ENCODE data around the gene ZFR. TPM values are rescaled to one million over a fixed set of nuclear protein-coding genes. Genes with fewer than 3 reads are reported as not detected.

Gene ZFR
- total RNA-seq, 2 donors from 2014 or later = 59.1 to 67.9 TPM

GRCh38 chr5:32319926-32320543 lies 124.5 kb downstream of the ZFR start:
- no peak overlapping the region for H3K27ac ChIP-seq (ENCODE audit: low read depth, low read length)
- peaks cover 9% of the 10 kb centered on the region for H3K9me3 ChIP-seq (ENCODE audit: control insufficient read depth, low read length)
- TF ChIP-seq CTCF (conservative IDR thresholded peaks at IDR 0.05) = no peak
- WGBS, 2 experiments (ENCODE audit: insufficient coverage in 1 of 2, insufficient read length in 1 of 2) = 87 to 93% methylated on average over 5 to 7 of the region's 7 CpGs
- H3K36me3 ChIP-seq (ENCODE audit: control insufficient read depth, insufficient read depth, low read length) = no peaks in the 10 kb centered on the region
- Mint-ChIP-seq H3K36me3 (ENCODE audit: low read depth) (peaks cover 3% of the 10 kb centered on the region), H3K27ac (no peak overlapping the region), H3K27me3 (ENCODE audit: insufficient read depth) (peaks cover 3% of the 10 kb centered on the region), H3K4me3 (no peak overlapping the region), H3K4me1 (no peaks in the 10 kb centered on the region), H3K9me3 (peaks cover 9% of the 10 kb centered on the region)
- no peaks in the 10 kb centered on the region for H3K27me3 ChIP-seq (ENCODE audit: control insufficient read depth, insufficient read depth, low read length, poor library complexity, severe bottlenecking)
- no peak overlapping the region for H3K4me3 ChIP-seq (ENCODE audit: low read length)
- no peak for DNase-seq
- H3K9ac ChIP-seq (ENCODE audit: extremely low read depth, low read length, poor library complexity, severe bottlenecking) = no peak overlapping the region
- no peaks in the 10 kb centered on the region for H3K4me1 ChIP-seq (ENCODE audit: control insufficient read depth, insufficient read depth, low read length)

- H3K9me3 Mint-ChIP-seq = peaks cover 9% of the 10 kb centered on the region
Observed at GRCh38 chr5:32319392-32319791, 125.1 kb downstream of the ZFR start.

GRCh38 chr5:32317041-32317440 lies 127.5 kb downstream of the ZFR start:
- peaks cover 3% of the 10 kb centered on the region for H3K27me3 Mint-ChIP-seq (ENCODE audit: insufficient read depth)
- H3K4me1 Mint-ChIP-seq = no peaks in the 10 kb centered on the region
- peaks cover 6% of the 10 kb centered on the region for H3K9me3 Mint-ChIP-seq
- no peak overlapping the region for H3K27ac ChIP-seq (ENCODE audit: low read depth, low read length)
- WGBS, 2 experiments (ENCODE audit: insufficient coverage in 1 of 2, insufficient read length in 1 of 2) = 95 to 100% methylated on average over 5 to 7 of the region's 7 CpGs
- no peaks in the 10 kb centered on the region for H3K27me3 ChIP-seq (ENCODE audit: control insufficient read depth, insufficient read depth, low read length, poor library complexity, severe bottlenecking)
- no peak overlapping the region for H3K27ac Mint-ChIP-seq
- H3K4me1 ChIP-seq (ENCODE audit: control insufficient read depth, insufficient read depth, low read length) = no peaks in the 10 kb centered on the region
- H3K9me3 ChIP-seq (ENCODE audit: control insufficient read depth, low read length) = peaks cover 6% of the 10 kb centered on the region
- no peak overlapping the region for H3K4me3 Mint-ChIP-seq
- peaks cover 3% of the 10 kb centered on the region for H3K36me3 Mint-ChIP-seq (ENCODE audit: low read depth)
- no peak for DNase-seq
- H3K36me3 ChIP-seq (ENCODE audit: control insufficient read depth, insufficient read depth, low read length) = no peaks in the 10 kb centered on the region
- no peak overlapping the region for H3K4me3 ChIP-seq (ENCODE audit: low read length)
- H3K9ac ChIP-seq (ENCODE audit: extremely low read depth, low read length, poor library complexity, severe bottlenecking) = no peak overlapping the region
- TF ChIP-seq CTCF (conservative IDR thresholded peaks at IDR 0.05) = no peak

More at GRCh38 chr5:32319392-32319791, 125.1 kb downstream of the ZFR start:
- H3K4me3 Mint-ChIP-seq = no peak overlapping the region
- H3K27ac Mint-ChIP-seq = no peak overlapping the region
- H3K27me3 ChIP-seq (ENCODE audit: control insufficient read depth, insufficient read depth, low read length, poor library complexity, severe bottlenecking) = no peaks in the 10 kb centered on the region
- DNase-seq = peak; percentile 84
- 76 to 83% methylated on average over 7 of the region's 7 CpGs for WGBS, 2 experiments (ENCODE audit: insufficient coverage in 1 of 2, insufficient read length in 1 of 2)
- peaks cover 3% of the 10 kb centered on the region for H3K36me3 Mint-ChIP-seq (ENCODE audit: low read depth)
- no peak overlapping the region for H3K9ac ChIP-seq (ENCODE audit: extremely low read depth, low read length, poor library complexity, severe bottlenecking)
- no peak overlapping the region for H3K27ac ChIP-seq (ENCODE audit: low read depth, low read length)
- H3K27me3 Mint-ChIP-seq (ENCODE audit: insufficient read depth) = peaks cover 3% of the 10 kb centered on the region
- no peaks in the 10 kb centered on the region for H3K4me1 Mint-ChIP-seq
- no peaks in the 10 kb centered on the region for H3K36me3 ChIP-seq (ENCODE audit: control insufficient read depth, insufficient read depth, low read length)
- H3K4me3 ChIP-seq (ENCODE audit: low read length) = no peak overlapping the region
- peaks cover 9% of the 10 kb centered on the region for H3K9me3 ChIP-seq (ENCODE audit: control insufficient read depth, low read length)
- peak; percentile 64 for TF ChIP-seq CTCF (conservative IDR thresholded peaks at IDR 0.05)
- H3K4me1 ChIP-seq (ENCODE audit: control insufficient read depth, insufficient read depth, low read length) = no peaks in the 10 kb centered on the region

All from endodermal cell (in vitro differentiated cells).